Measurements from ENCODE around the gene NTSR1.

NTSR1 gene

DNA sequence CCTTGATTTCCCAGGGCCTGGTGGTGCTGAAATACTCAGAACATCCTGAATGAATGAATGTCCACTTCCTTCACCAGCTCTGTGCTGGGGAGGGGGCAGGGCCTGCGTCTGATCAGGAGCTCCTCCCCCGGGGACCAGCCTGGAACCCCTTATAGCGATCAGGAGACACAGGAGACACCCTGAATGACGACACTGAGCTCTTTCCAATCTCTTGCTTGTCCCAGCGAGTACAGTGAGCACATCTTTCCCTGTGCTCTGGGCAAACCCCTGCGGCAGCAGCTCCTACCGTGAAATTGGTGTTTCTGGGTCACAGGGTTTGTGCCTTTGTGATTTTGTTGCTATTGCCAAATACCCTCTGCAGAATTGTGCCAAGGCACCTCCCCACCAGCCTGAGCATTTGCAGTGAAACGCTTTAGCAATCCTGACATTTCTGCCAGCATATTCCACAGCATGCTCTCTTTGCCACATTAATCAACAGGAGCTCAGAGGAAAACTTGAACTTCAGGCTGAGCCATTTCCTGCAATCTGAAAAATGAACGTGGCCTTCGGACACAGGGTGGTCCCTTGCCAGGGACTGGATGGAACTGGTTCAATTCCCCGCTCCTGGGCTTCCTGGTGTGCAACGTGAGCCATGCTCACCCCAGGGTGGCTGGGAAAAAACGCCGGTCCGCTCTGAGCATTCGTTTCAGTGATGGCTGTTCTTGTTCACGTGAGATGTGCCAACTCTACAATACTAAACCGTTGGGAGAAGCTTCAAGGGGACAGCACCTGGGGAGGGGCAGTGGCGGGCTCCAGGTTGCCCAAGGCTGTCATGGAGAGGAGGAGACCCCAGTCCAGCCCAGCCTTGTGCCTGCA is 64.6 kb downstream of the NTSR1 start:
- DNase-seq = no peak

DNA sequence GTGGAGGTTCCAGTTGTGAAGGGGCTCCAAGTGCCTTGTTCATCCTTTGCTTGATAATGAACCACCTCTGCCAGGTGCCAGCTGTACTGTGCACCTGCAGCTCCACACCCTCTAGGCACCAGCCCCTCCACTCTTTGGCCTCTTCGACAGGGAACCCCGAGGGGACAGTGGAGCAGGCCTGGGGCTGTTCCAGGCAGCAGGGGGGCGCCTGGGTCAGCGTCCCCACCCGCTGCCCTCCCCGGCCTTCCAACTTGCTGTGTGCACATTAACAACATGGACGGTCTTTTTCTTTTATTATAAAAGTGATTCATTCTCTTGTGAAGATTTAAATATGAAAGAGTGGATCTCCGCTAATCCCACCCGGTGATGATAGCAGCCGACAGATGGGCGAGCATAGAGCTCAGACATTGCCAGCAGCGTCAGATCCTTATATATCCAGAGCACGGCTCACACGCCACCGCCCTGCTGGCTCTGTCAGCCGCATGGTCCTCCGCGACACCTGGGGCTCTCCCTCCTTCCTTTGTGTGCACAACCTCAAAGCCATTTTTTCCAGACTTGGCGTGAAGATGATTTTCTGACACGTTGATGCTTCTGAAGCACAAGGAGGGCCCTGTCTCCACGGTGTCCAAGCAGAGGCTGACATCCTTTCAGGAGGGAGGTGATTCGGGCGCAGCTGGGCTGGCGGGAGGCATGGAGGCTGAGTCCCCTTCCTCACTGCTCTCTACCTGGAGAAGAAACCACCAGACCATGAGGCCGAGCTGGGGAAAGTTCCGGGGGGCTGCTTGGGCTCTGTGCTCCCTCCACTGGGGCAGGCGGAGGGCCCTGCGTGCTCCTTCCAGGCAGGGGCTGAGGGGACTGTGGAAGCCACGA is 65.4 kb downstream of the NTSR1 start:
- DNase-seq = no peak

DNA sequence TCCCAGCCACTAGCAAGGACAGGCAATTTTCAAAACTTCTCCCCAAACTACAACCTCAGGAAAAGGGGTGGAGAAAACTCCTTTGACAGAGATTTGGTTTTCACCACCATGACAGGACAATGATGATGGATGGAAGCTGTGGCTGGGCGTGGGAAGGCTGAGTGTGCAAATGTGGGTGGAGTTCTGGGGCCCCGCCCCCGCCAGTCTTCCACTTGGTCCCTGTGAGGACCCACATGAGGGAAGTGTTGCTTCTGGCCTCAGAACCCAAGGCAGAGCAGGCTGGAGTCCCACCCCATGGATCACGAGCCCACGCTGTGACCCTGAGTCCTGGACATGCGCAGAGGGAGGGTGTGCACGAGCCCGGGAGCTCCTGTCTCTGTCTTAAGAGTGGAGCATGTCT is 66.1 kb downstream of the NTSR1 start:
- no peak for DNase-seq

DNA sequence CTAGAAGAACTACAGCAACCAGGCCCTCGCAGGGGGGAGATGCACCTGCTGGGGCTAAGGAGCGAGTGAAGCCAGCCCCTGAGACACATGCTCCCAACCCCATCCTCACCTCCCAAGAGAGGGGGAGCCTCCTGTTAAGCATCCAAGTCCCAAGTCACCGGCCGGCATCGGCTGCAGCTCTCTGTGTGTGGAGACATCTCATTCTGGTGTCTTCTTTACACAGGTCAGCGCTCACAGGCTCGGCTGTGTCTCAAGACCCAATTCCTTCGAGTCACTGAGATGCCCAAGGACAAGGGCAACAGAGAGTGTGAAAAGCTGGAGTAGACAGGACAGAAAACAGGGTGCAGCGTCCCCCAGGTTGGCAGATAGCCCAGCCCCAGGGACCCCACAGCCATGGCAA is 66.6 kb downstream of the NTSR1 start:
- DNase-seq = no peak

- DNase-seq = no peak
Measured at GRCh38 chr20:62776035-62776691, 67.5 kb downstream of the NTSR1 start.

GRCh38 chr20:62776692-62777527 is 68.3 kb downstream of the NTSR1 start:
- DNase-seq = no peak

DNA sequence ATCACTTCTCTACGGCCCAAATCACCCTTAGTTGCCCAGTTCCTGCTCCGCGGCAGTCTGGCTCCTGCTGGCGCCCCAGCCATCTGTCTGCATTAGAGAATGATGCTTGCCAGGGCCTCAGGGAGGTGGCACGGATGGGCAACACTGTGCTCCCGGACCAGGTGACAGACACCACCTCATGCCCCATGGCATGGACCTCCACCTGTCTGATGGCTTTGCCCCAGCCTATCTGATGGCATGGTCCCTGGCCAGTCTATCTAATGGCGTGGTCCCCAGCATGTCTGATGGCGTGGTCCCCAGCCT is 68.8 kb downstream of the NTSR1 start:
- no peak for DNase-seq

GRCh38 chr20:62778058-62778457 is 69.4 kb downstream of the NTSR1 start:
- no peak for DNase-seq

GRCh38 chr20:62778601-62779416 is 70.2 kb downstream of the NTSR1 start:
- DNase-seq = no peak

GRCh38 chr20:62779417-62779685 is 70.7 kb downstream of the NTSR1 start:
- no peak for DNase-seq

DNA sequence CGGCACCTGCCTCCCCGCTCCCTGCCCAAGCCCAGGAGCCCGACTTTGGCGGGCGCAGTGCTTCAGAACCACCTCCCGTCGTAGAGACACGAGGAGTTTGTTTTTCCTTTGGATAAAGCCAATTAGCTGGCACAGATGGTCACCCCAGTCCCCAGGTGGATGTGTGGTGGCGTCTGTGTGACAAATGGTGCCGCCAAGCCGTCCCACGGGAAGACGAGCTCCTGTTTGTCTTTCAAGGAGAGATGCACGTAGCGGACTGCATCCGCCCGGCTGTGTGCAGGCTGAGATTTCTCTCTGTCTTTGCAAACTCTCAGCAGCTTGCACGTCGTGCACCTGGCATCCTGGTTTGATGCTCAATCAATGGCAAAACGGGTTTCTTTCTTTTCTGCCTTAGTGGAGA is 71.6 kb downstream of the NTSR1 start:
- no peak for DNase-seq

- DNase-seq = no peak
Measured at GRCh38 chr20:62780696-62781095, 72.1 kb downstream of the NTSR1 start.

DNA sequence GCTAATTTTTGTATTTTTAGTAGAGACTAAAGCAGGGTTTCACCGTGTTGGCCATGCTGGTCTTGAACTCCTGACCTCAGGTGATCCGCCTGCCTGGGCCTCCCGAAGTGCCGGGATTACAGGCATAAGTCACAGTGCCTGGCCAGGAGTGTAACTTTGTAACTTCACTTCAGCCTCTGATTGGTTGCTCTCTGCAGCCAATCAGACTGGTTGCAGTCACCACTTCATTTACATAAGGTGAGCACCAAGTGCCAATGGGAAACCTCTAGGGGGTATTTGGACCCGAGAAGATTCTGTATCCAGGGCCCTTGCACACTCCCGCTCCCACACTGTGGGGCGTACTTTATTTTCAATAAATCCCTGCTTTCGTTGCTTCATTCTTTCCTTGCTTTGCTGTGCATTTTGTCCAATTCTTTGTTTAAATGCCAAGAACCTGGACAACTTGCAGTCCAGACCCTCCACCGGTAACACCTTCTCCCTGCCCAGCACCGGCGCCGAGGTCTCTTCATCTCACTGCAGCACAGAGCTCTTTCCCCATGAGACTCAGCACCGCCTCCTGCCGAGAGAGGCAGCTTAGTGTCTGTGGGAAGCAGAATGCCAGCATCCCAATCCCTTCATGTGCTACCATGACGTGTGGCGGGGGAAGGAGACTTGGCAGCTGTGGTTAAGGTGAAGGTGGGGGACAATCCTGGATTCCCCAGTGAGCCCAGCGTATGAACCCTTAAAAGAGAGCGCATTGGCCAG is 73.7 kb downstream of the NTSR1 start:
- no peak for DNase-seq

DNA sequence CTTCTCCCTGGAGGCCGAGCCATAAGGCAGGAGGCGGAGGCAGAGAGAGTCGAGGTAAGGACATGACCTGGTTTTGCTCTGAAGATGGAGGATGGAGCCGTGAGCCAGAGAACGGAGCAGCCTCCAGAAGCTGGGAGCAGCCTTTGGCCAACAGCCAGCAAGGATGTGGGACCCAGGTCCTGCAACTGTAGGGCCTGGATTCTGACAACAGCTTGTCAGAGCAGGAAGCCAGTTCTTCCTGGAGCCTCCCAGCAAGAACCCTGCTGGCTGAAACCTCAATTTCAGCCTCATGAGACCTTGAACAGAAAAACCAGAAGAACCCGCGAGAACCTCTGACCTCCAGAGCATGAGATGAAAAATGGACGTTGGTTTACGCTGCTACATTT is 74.2 kb downstream of the NTSR1 start:
- DNase-seq = no peak

DNA sequence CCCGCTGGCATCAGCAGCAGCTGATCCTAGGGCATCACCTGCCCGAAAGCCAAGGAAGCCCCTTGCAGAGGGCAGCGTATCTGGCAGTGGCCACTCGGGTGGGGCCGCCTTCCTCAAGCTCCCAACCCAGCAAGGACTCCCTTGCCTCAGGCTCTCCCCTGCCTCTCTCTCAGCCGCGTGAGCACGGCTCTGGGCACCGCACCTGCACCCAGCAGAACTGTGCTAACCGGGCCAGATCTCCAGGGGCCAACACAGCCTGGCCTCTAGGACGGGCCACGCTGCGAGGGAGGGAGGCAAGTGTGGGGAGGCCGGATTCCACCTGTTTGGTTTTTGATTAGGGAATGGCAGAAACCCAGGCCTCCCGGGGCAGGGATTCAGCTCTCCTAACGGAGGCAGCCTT is 75.9 kb downstream of the NTSR1 start:
- DNase-seq = no peak

GRCh38 chr20:62785393-62785792 is 76.8 kb downstream of the NTSR1 start:
- no peak for DNase-seq

DNA sequence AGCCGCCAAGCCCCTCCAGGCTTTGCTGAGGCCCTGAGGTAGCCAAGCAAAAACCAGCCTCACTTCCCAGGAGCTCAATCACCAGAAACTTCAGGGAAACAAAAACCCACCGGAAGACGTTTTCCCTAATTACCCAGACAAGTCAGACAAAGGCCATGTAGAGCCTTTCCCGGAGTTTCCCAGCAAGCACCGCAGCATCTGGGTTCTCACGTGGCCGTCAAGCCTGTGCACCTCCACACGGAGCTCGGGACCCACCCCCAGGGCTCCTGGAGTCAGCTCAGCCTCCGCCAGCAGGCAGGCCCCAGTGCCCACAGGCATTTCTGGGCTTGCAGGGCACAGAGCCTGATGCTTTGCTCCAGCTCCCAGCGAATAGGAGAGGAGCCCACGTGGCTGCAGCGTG is 77.5 kb downstream of the NTSR1 start:
- no peak for DNase-seq

- no peak for DNase-seq
Measured at GRCh38 chr20:62787321-62787720, 78.7 kb downstream of the NTSR1 start.

DNA sequence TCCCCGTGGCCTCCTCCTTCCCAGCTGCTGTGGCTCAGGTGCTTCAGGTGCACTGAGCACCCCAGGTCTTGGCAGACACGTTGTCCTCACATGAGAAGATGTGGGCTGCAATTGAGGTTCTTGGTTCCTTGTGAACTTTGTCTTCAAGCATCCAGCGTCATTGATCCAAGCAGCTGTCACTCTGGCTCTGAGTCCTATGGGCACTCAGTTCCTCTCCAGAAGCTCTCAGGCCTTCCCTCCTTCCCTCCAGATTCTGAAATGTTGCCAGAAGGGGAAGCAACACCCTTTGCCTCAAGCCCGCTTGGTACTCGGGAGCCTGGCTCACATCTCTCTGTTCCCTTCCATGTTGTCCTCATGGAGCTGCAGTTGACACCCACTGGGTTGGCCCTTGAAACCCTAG is 79.2 kb downstream of the NTSR1 start:
- DNase-seq = no peak

DNA sequence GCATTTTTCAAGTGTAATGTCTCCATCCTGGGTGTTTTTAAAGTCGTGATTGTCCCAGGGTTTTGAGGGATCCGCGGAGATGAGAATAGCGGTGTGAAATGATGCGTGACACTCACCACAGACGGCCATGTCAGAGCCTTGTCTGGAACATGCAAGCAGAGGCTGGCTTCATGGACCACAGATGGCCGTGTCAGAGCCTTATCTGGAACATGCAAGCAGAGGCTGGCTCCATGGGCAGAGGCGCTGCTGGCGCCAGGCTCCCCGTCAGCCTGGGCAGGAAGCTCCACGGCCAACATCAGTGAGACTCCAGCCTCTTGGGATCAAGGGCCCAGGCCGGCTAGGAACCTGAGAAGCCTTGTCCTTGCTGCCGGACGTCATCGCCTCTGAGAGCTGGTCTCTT is 80.0 kb downstream of the NTSR1 start:
- no peak for DNase-seq

GRCh38 chr20:62790075-62790474 is 81.4 kb downstream of the NTSR1 start:
- no peak for DNase-seq

Measured in GOT3 (cell line).